HL-60 (cell line): ENCODE measurements around the gene POLE2.

Source experiments
- GABPA ChIP-seq: IDR thresholded peaks from 2 replicates; pipeline ENCODE4 v1.6.1; 2012; ENCODE audit warnings: low read depth
- POLR2AphosphoS5 ChIP-seq: IDR thresholded peaks from 2 replicates; pipeline ENCODE4 v1.6.1; 2012; ENCODE audit warnings: low read depth
- TF ChIP-seq, protein P1 (sequence below): IDR thresholded peaks from one replicate; pipeline ENCODE4 v1.5.1; 2011; ENCODE audit warnings: low read length, control low read depth, inconsistent platforms; ENCODE audit not compliant: insufficient read depth
- TF ChIP-seq, protein P2 (sequence below): IDR thresholded peaks from 2 replicates; pipeline ENCODE4 v1.6.1; 2012; ENCODE audit warnings: low read depth; ENCODE audit not compliant: insufficient replicate concordance

DNA sequence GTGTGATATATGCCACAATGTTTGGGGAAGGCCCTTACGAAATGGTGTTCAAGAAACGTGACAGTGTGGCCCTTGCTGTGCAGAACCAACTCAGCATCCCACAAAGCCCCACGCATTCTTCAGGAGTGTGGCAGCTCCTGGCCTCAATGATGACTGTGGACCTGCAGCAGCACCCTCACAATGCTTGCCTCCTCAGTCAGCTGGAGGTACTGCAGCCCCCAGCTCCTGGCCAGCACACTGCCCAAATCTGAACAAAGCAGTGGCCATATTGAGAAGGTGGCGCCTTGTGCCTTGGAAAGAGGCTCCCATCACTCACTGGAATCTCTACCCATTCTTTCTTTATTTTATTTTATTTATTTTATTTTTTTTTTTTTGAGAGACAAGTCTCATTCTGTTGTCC is 10.4 kb downstream of the POLE2 start:
- TF ChIP-seq, protein P1, sequence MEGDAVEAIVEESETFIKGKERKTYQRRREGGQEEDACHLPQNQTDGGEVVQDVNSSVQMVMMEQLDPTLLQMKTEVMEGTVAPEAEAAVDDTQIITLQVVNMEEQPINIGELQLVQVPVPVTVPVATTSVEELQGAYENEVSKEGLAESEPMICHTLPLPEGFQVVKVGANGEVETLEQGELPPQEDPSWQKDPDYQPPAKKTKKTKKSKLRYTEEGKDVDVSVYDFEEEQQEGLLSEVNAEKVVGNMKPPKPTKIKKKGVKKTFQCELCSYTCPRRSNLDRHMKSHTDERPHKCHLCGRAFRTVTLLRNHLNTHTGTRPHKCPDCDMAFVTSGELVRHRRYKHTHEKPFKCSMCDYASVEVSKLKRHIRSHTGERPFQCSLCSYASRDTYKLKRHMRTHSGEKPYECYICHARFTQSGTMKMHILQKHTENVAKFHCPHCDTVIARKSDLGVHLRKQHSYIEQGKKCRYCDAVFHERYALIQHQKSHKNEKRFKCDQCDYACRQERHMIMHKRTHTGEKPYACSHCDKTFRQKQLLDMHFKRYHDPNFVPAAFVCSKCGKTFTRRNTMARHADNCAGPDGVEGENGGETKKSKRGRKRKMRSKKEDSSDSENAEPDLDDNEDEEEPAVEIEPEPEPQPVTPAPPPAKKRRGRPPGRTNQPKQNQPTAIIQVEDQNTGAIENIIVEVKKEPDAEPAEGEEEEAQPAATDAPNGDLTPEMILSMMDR: no peak
- TF ChIP-seq, protein P2, sequence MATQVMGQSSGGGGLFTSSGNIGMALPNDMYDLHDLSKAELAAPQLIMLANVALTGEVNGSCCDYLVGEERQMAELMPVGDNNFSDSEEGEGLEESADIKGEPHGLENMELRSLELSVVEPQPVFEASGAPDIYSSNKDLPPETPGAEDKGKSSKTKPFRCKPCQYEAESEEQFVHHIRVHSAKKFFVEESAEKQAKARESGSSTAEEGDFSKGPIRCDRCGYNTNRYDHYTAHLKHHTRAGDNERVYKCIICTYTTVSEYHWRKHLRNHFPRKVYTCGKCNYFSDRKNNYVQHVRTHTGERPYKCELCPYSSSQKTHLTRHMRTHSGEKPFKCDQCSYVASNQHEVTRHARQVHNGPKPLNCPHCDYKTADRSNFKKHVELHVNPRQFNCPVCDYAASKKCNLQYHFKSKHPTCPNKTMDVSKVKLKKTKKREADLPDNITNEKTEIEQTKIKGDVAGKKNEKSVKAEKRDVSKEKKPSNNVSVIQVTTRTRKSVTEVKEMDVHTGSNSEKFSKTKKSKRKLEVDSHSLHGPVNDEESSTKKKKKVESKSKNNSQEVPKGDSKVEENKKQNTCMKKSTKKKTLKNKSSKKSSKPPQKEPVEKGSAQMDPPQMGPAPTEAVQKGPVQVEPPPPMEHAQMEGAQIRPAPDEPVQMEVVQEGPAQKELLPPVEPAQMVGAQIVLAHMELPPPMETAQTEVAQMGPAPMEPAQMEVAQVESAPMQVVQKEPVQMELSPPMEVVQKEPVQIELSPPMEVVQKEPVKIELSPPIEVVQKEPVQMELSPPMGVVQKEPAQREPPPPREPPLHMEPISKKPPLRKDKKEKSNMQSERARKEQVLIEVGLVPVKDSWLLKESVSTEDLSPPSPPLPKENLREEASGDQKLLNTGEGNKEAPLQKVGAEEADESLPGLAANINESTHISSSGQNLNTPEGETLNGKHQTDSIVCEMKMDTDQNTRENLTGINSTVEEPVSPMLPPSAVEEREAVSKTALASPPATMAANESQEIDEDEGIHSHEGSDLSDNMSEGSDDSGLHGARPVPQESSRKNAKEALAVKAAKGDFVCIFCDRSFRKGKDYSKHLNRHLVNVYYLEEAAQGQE: no peak
- TF ChIP-seq GABPA (no peak), POLR2AphosphoS5 (no peak)
